Left forelimb (tissue), 1 donor: Measurements from ENCODE around the gene SMAD2.
"Not testable (repeated sequence)": the region's sequence is repeated elsewhere in the genome, so short reads cannot be mapped to it uniquely, and the experiment has no call there.

Experiments used
- DNase-seq: peaks from one replicate; pipeline ENCODE4 v3.0.0-alpha.2; 2018; ENCODE audit warnings: low spot score

Gene SMAD2

DNA sequence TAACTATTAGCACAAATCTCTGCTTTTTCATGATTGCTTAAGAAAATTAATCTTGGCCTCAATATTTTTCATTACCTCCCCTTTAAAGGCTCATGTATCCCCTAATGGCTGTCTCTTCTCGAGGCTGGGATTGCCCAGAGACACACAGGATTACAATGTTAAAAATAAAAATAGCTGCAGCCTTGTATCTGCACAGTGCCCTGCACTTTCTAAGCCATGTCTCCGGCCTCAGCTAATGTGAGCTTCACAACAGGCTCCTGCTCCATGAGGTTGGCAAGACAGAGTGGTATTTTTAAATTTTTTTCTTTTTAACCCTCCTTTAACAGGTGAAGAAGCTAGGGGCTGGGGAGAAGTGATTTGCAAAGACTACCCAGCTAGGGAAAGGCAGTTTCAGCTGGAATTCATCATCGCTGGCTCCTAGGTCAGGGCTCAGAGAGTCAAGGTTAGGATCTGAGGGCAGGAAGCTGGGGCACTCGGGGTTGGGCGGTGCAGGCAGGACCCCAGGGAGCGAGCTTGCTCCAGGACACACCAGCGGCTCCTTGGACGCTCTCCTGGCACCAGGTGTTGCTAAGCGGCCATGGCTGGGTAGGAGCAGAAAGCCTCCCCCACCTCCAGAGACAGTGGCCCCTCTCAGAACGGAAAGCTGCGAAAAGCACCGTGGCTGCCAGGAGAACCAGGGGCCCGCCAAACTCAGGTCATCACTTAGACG, 135.6 kb downstream of the SMAD2 start:
- no peak for DNase-seq

DNA sequence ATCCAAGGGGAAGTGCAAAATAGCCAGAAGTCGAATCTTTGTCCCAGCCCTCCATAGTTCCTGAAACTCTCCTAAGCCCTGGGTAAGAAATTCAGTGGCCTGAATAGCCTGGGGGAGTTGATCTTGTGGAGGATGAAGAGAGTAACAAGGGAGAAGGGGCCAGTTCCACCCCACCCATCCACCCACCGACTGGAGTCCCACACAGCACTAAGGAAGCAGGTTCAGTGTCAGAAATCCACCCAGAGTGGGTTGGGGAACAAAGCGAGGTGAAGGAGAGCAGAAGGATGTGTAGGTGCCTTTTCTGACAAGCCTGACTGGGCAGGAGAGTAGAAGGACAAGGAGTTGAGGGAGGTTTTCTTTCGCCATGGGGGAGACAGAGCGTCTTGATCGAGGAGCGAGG, 136.8 kb downstream of the SMAD2 start:
- DNase-seq: no peak

DNA sequence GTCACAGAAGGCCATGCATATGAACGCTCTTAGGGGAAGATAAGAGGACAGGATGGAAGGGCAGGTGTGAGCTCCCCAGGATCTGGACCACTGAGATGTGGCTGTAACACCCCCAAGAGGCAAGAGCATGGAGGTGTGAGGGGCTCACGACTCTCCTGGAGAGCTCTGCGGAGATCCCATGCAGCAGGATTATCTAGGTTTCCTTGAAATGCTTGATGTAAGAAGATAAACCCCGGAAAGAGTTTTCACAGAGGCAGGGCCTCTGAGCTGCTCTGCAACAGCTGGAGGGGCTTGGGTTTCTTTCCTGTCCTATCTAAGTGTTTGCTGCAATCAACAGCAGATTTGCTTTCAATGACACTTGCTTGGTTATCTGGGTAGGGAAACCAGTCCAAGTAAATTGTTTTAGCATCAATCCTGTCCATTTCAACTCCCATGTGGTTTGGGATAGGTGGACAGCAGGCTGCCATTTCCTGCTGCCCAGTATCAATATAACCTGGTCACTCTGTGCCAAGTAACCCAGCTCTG, 138.9 kb downstream of the SMAD2 start:
- DNase-seq: no peak

DNA sequence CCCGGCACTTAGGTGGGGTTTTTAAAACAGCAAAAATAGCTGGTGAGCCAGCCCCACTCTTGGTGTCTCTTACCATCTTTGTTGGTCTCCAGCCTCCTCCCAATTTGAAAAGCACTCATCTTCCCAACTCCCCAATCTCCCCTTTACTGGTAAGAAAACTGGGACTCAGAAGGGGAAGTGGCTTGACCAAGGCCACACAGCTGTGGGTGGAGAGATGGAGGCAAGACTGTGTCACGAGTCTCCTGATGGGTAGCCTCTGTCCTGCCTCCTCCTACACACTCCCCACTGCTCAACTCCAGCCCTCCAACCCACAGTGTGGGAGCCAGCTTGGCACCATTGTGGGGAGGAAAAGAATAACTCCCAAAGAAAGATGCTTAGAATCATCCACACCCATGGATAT, 140.4 kb downstream of the SMAD2 start:
- no peak for DNase-seq

DNA sequence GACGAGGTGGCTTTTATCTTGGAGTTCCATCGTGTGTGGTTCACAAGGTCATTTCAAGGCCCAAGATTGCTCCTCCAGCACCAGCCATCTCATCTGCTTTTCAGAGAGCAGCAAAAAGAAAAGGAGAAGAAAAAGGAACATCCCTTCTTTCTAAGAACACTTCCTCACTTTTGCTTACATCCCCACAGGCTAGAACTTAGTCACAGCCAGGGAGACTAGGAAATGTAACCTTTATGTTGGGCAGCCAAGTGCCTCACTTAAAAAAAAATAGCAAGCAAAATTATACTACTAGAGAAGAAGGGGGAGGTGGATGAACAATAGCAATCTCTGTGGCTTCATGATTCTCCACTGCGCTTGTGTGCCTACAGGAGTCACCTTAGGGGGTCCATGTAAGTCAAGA, 141.8 kb downstream of the SMAD2 start:
- DNase-seq: no peak

DNA sequence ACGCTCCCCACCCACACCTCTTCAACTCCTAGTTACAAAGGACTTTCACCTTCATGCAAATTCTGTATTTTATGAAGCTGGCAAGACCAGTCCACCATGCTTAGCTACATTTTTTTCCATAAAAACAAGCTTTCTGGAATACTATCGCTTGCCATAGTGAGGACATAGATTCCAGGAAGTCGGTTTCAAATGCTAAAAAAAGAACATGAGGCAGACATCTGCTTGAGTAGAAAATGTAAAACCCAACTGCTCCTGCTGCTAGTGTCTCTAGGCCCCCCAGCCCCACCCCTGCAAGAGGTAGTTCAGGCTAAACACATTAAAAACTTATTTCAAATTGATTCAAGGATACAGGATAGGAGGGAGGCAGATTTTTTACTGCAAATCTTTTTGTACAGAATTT, 148.9 kb downstream of the SMAD2 start:
- no peak for DNase-seq

DNA sequence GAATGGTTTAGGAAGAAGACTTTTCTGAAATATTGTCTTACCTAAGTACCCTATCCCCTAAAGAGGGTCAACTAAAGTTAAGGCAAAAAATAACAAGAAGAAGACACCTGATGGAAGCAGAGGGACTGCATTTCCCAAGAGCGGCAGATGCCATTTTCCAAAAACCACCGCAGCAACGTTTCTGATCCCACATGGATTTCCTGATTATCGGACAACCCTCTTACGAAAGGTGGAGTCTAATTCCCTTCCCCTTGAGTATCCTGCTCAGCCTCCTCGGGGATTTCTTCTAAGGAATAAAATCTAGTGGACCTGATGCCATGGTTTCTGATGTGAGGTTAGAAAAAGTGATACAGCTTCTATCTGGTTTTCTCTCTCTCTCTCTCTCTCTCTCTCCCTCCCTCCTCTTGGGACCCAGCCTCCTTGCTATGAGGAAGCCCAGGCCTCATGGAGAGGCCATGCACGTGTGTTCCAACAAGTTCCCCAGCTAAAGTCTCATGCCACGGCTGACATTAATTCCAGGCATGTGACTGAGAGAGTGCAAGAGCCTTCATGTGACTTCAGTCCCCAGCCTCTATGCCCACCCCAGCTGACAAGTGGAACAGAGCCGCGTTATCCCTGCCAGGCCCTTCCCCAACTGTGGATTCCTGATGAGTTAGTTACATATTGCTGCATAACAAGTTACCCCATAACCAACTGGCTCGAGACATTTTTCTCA, 150.3 kb downstream of the SMAD2 start:
- DNase-seq: no peak

DNA sequence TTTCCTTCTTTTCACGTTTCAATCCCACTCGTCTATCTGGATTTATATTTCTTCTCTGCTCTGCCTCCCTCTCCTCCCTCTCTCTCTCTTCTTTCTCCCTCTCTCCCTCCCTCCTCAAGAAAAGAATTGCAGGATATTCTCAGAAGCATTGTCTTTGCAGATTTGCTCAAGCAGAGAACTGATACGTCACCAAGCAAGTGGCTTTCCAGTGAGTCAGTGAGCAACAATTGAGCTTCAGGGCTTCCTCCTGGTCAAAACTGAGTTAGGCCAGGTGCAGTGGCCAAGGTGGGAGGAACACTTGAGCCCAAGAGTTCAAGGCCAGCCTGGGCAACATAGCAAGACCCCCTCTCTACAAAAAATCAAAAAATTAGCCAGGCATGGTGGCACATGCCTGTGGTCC, 151.1 kb downstream of the SMAD2 start:
- no peak for DNase-seq

DNA sequence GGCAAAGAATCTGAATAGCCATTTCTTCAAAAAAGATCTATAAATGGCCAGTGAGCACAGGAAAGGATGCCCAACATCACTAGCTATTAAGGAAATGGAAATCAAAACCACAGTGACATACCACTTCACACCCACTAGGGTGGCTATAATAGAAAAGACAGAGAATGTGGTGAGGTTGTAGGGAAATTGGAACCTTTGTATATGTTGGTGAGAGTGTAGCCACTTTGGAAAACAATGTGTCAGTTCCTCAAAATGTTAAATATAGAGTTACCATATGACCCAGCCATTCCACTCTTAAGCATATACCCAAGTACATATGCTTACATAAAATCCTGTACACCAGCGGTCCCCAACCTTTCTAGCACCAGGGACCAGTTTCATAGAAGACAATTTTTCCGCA, 152.8 kb downstream of the SMAD2 start:
- no peak for DNase-seq

DNA sequence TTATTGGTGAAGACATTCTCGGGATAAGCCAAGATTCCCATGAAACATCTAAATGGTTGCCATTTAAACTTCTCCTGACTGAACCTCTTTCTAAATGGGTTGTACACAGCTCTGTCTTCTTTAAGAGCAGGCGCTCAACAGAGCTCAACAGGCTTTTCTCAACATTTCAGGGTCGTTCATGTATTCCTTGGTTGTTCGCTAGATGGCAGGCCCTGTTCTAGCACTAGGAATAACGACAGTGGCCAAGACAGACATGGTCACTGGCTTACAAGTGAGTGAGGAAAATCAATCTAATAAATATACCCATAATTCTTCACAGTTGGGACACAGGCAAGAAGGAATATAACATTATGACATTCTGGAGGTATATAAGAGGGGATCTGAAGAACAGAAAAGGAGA, 154.5 kb downstream of the SMAD2 start:
- DNase-seq: no peak

DNA sequence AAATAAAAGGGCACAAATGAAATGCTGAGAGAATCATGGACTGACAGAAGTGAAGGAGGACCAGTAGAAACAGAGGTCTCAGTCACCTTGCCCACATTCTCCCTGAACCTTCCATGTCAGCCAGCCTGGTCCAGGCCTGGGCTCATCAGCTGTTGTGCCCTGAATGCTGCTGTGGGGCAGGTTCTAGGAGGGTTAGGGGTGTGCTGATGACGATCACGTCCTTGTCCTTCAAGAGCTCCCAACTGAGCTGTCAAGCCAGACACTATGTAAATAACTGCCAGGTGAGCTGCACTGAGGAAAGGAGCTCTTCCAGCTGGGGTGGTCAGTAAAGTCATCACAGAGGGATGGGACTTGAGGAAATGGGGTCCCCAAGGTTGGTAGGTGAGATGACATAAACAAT, 156.5 kb downstream of the SMAD2 start:
- no peak for DNase-seq

DNA sequence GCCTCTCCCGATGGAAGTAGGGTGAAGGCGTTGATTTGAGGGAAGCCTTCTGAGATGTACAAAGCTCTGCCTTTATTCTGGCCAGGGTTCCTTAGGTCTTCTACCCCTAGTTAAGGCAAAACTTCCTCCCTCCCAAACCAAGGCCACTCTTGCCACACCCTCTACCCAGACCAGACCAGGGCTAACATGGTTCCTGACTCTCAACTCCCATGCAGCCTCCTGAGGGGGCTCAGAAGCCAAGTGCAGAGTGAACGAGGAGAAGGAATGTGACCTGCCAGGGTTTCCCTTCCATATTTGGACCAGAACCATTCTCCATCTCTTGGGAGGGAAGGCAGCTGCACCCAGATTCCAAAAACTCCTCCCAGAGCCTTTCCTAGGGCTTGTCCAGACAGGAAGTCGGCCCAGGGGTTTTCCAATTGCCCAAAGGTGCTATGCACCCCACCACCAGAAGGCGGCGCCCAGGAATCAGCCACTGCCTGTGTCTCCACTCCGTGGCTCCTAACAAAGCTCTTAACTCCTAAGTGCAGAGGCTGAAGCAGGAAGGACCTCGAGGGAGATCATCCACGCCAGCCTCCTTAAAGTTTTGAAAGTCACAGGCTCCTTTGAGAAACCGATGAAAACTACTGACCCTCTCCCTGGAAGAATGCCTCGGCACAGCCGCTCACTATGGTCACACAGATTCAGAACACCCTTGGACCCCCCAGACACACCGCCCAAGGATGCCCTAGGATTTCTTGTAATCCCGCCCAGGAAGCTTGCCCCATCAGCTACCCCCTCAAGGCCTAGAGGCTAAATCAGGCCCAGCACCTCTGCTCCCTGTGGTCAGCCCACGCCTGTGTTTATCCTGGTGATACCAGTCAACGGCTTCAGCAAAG, 157.8 kb downstream of the SMAD2 start:
- no peak for DNase-seq

DNA sequence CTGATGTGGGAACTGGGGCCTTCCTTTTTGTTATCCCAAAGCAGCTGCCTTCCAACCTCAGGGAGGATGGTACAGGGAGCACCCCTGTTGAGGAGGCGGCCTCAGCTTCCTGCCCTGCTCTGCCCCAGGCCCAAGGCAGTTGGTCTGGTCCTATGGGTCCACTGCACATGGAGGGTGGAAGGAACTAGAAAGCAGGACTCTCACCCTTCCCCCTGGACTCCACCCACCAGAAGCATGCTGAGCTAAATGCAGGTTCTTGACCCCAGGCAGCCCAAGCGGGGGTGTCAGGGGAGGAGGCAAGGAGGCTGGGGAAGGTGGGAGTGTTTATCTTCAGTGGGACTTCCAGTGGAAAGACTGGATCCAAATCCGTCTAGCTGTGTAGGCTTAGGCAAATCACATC, 158.5 kb downstream of the SMAD2 start:
- DNase-seq: no peak

DNA sequence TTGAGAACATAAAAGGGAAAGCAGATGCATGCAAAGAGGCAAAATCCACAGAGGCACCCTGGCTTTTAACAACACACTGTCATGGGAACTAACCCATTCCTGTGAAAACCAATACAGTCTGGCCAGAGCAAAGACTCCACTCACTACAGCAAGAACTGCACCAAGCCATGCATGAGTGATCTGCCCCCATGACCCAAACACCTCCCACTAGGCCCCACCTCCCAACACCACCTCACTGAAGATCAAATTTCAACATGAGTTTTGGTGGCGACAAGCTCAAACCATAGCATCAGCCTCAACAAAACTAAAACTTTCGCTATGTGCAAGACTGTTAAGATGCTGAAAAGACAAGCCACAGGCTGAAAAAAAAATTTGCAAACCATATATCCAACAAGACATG, 162.8 kb downstream of the SMAD2 start:
- no peak for DNase-seq

DNA sequence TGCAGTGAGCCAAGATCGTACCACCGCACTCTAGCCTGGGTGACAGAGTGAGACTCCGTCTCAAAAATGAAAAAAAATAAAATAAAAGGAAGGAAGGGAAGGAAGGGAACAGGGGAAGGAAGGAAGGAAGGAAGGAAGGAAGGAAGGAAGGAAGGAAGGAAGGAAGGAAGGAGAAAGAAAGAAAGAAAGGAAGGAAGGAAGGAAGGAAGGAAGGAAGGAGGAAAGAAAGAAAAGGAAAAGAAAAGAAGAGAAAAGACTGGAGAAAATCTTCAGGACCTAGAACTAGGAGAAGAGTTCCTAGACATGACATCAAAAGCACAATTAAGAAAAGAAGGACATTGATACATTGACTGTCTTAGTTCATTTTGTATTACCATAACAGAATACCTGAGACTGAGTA, 163.3 kb downstream of the SMAD2 start:
- not testable (repeated sequence) for DNase-seq
